A549 treated with ZK216348 at 1 μM for 4 hours (cell line): Measurements from ENCODE around the gene TIGD3. TPM values are rescaled to one million over a fixed set of nuclear protein-coding genes. Genes with fewer than 3 reads are reported as not detected.

Source experiments
- total RNA-seq: library from RNA; stranded (reverse); fragments of 200-300 nt; extraction: Qiagen RNA extraction; gene quantifications from 5 replicates; pipeline ENCODE4 v1.2.3, GENCODE V29; 2022; ENCODE audit warnings: low read depth

The TIGD3 gene
- total RNA-seq: 0.39 to 1.2 TPM (median 1.1 TPM) in 5 replicates

GRCh38 chr11:65354265-65355012 lies at the start of gene TIGD3:
Gene TIGD3, plus strand, starts transcription at chr11:65354751. Its CDS starts 1,058 bp downstream, at chr11:65355809.

GRCh38 chr11:65314501-65315203 lies 39.9 kb upstream of the TIGD3 start, which contains the start of gene CDC42EP2:
Gene CDC42EP2, plus strand, starts transcription at chr11:65314866. Its CDS starts 6,033 bp downstream, at chr11:65320899.

GRCh38 chr11:65382033-65382803 lies 27.7 kb downstream of the TIGD3 start, which contains the start of gene SLC25A45:
Gene SLC25A45, minus strand, starts transcription at chr11:65382646. Its CDS starts 695 bp downstream, at chr11:65381951.

GRCh38 chr11:65386307-65387140 lies 32.0 kb downstream of the TIGD3 start, which contains the start of gene FRMD8:
Gene FRMD8, plus strand, starts transcription at chr11:65386637. Its CDS starts 400 bp downstream, at chr11:65387037.

Other genes starting within 250 kb of the TIGD3 start
- gene TM7SF2, start 242.9 kb upstream of the TIGD3 start, total RNA-seq: 3.7 to 10.9 TPM (median 5.7 TPM) in 5 replicates
- 11.5 to 24.2 TPM (median 22.7 TPM) in 5 replicates for gene ZNHIT2, start 237.1 kb upstream of the TIGD3 start, total RNA-seq
- gene FAU, start 232.6 kb upstream of the TIGD3 start, total RNA-seq: 660 to 1,037 TPM (median 959 TPM) in 5 replicates
- gene MRPL49, start 232.4 kb upstream of the TIGD3 start, total RNA-seq: 56.2 to 79.8 TPM (median 71.3 TPM) in 5 replicates
- gene SYVN1, start 220.2 kb upstream of the TIGD3 start, total RNA-seq: 24.2 to 45.2 TPM (median 43.1 TPM) in 5 replicates
- gene SPDYC, start 184.5 kb upstream of the TIGD3 start, total RNA-seq: not detected in 5 replicates
- gene CAPN1, start 172.8 kb upstream of the TIGD3 start, total RNA-seq: 75.9 to 131 TPM (median 115 TPM) in 5 replicates
- 13.8 to 24.5 TPM (median 18.0 TPM) in 5 replicates for gene POLA2, start 92.8 kb upstream of the TIGD3 start, total RNA-seq
- 13.7 to 22.4 TPM (median 14.9 TPM) in 5 replicates for gene CDC42EP2, start 39.9 kb upstream of the TIGD3 start, total RNA-seq
- gene DPF2, start 20.9 kb upstream of the TIGD3 start, total RNA-seq: 39.2 to 48.6 TPM (median 42.1 TPM) in 5 replicates
- 10.4 to 16.8 TPM (median 13.0 TPM) in 5 replicates for gene SLC25A45, start 27.9 kb downstream of the TIGD3 start, total RNA-seq
- gene FRMD8, start 31.9 kb downstream of the TIGD3 start, total RNA-seq: 29.3 to 69.2 TPM (median 58.5 TPM) in 5 replicates
- gene NEAT1, start 68.0 kb downstream of the TIGD3 start, total RNA-seq: 137 to 311 TPM (median 219 TPM) in 5 replicates
- gene MALAT1, start 144.3 kb downstream of the TIGD3 start, total RNA-seq: 34.8 to 90.0 TPM (median 83.9 TPM) in 5 replicates
- gene SCYL1, start 170.3 kb downstream of the TIGD3 start, total RNA-seq: 35.8 to 64.9 TPM (median 61.7 TPM) in 5 replicates
- gene LTBP3, start 203.6 kb downstream of the TIGD3 start, total RNA-seq: 67.5 to 157 TPM (median 130 TPM) in 5 replicates
- 60.7 to 80.8 TPM (median 71.8 TPM) in 5 replicates for gene ZNRD2, start 215.7 kb downstream of the TIGD3 start, total RNA-seq
- 20.9 to 62.5 TPM (median 57.0 TPM) in 5 replicates for gene FAM89B, start 217.8 kb downstream of the TIGD3 start, total RNA-seq
- gene EHBP1L1, start 221.3 kb downstream of the TIGD3 start, total RNA-seq: 25.8 to 50.8 TPM (median 45.7 TPM) in 5 replicates
- 0.22 to 2.3 TPM (median 0.94 TPM) in 4 of 5 replicates, not detected in the other for gene KCNK7, start 241.0 kb downstream of the TIGD3 start, total RNA-seq